Measurements from ENCODE around the gene KNG1. TPM values are rescaled to one million over a fixed set of nuclear protein-coding genes. Genes with fewer than 3 reads are reported as not detected.
"Not testable (repeated sequence)": the region's sequence is repeated elsewhere in the genome, so short reads cannot be mapped to it uniquely, and the experiment has no call there.

The KNG1 gene
- total and polyA plus RNA-seq, 5 donors from 2014 or later = not detected

GRCh38 chr3:186696522-186696921 lies 20.6 kb upstream of the KNG1 start:
- no peak overlapping the region for H3K4me3 Mint-ChIP-seq
- ATAC-seq (ENCODE audit: low read depth in 2 of 2) (no peak), DNase-seq (no peak)
- Histone ChIP-seq H3K9me3 (ENCODE audit: control insufficient read depth in 2 of 2, low read length in 2 of 2) (no peaks in the 10 kb centered on the region), H3K36me3 (ENCODE audit: control insufficient read depth, insufficient read depth, low read length) (no peaks in the 10 kb centered on the region), H3K27ac (ENCODE audit: insufficient read depth, low read length, poor library complexity, severe bottlenecking) (no peak overlapping the region), H3K27me3 (ENCODE audit: control insufficient read depth, insufficient read depth, low read length) (peaks cover 11% of the 10 kb centered on the region), H3K4me3 (ENCODE audit: low read depth, low read length) (no peak overlapping the region), H3K4me1 (ENCODE audit: control insufficient read depth, insufficient read depth, low read length, poor library complexity, severe bottlenecking) (no peaks in the 10 kb centered on the region)
- no peaks in the 10 kb centered on the region for H3K36me3 Mint-ChIP-seq
- H3K9me3 Mint-ChIP-seq = no peaks in the 10 kb centered on the region
- H3K4me1 Mint-ChIP-seq = no peaks in the 10 kb centered on the region
- peaks cover 28% of the 10 kb centered on the region for H3K27me3 Mint-ChIP-seq
- no peak overlapping the region for H3K27ac Mint-ChIP-seq

DNA sequence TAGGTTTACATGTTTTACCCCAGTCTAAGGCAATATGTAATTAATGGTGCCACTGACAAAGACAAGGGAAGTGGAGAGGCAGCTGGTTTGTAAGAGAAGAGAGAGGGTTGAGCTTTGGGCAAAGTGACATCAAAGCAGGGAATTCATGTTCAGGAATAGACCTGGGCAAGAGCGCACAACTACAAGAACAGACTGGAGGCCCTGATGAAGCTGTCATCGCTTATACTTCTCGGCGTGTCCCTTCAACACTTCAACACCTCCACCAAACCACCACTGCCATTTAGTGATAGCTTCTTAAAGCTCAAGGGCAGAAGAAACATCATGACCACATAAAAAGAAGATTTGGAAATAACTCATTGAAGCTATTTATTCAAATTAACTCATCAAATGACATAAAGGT lies 19.6 kb upstream of the KNG1 start:
- H3K4me1 ChIP-seq (ENCODE audit: control insufficient read depth, insufficient read depth, low read length, poor library complexity, severe bottlenecking) = no peaks in the 10 kb centered on the region
- no peaks in the 10 kb centered on the region for H3K4me1 Mint-ChIP-seq
- H3K4me3 ChIP-seq (ENCODE audit: low read depth, low read length) = no peak overlapping the region
- ATAC-seq (ENCODE audit: low read depth in 2 of 2) (no peak), DNase-seq (no peak)
- no peaks in the 10 kb centered on the region for H3K36me3 ChIP-seq (ENCODE audit: control insufficient read depth, insufficient read depth, low read length)
- H3K27me3 ChIP-seq (ENCODE audit: control insufficient read depth, insufficient read depth, low read length) = peaks cover 11% of the 10 kb centered on the region
- H3K27me3 Mint-ChIP-seq = peaks cover 34% of the 10 kb centered on the region
- H3K4me3 Mint-ChIP-seq = no peak overlapping the region
- H3K27ac Mint-ChIP-seq = no peak overlapping the region
- no peaks in the 10 kb centered on the region for H3K9me3 ChIP-seq (ENCODE audit: control insufficient read depth in 2 of 2, low read length in 2 of 2)
- no peaks in the 10 kb centered on the region for H3K9me3 Mint-ChIP-seq
- H3K27ac ChIP-seq (ENCODE audit: insufficient read depth, low read length, poor library complexity, severe bottlenecking) = no peak overlapping the region
- H3K36me3 Mint-ChIP-seq = no peaks in the 10 kb centered on the region

DNA sequence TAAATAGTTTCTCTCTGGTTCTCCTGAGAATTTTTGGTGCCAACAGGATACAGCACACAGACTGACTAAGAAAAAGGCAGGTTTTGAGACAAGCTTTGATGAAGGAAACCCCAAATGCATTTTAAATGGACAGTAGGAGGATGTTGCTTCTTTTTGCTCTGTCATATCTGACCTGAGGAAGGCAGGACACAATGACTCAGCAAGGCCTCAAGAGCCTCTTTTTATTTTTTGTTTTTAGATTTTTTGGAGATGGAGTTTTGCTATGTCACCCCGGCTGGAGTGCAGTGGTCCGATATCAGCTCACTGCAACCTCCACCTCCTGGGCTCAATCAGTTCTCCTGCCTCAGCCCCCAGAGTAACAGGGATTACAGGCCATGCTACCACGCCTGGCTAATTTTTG lies 16.9 kb upstream of the KNG1 start:
- Mint-ChIP-seq H3K27ac (no peak overlapping the region), H3K36me3 (no peaks in the 10 kb centered on the region), H3K4me1 (no peaks in the 10 kb centered on the region), H3K27me3 (peaks cover 43% of the 10 kb centered on the region), H3K9me3 (no peaks in the 10 kb centered on the region), H3K4me3 (no peak overlapping the region)
- Histone ChIP-seq H3K9me3 (ENCODE audit: control insufficient read depth in 2 of 2, low read length in 2 of 2) (no peaks in the 10 kb centered on the region), H3K4me3 (ENCODE audit: low read depth, low read length) (no peak overlapping the region), H3K27me3 (ENCODE audit: control insufficient read depth, insufficient read depth, low read length) (peaks cover 12% of the 10 kb centered on the region), H3K27ac (ENCODE audit: insufficient read depth, low read length, poor library complexity, severe bottlenecking) (no peak overlapping the region), H3K36me3 (ENCODE audit: control insufficient read depth, insufficient read depth, low read length) (no peaks in the 10 kb centered on the region), H3K4me1 (ENCODE audit: control insufficient read depth, insufficient read depth, low read length, poor library complexity, severe bottlenecking) (no peaks in the 10 kb centered on the region)
- DNase-seq = no peak
- ATAC-seq (ENCODE audit: low read depth in 2 of 2) = no peak

GRCh38 chr3:186702451-186702850 lies 14.7 kb upstream of the KNG1 start:
- not testable (repeated sequence) for H3K4me1 ChIP-seq (ENCODE audit: control insufficient read depth, insufficient read depth, low read length, poor library complexity, severe bottlenecking); H3K36me3 Mint-ChIP-seq; H3K27ac Mint-ChIP-seq; H3K27ac ChIP-seq (ENCODE audit: insufficient read depth, low read length, poor library complexity, severe bottlenecking); ATAC-seq (ENCODE audit: low read depth in 2 of 2); H3K4me3 ChIP-seq (ENCODE audit: low read depth, low read length); H3K36me3 ChIP-seq (ENCODE audit: control insufficient read depth, insufficient read depth, low read length); H3K4me3 Mint-ChIP-seq; H3K9me3 ChIP-seq (ENCODE audit: control insufficient read depth in 2 of 2, low read length in 2 of 2); H3K9me3 Mint-ChIP-seq; DNase-seq
- H3K27me3 ChIP-seq (ENCODE audit: control insufficient read depth, insufficient read depth, low read length) = peaks cover 12% of the 10 kb centered on the region
- Mint-ChIP-seq H3K27me3 (peaks cover 56% of the 10 kb centered on the region), H3K4me1 (peaks cover 0 to 11% (median 0%) of the 10 kb centered on the region in 4 donors)

GRCh38 chr3:186705882-186706780 lies 11.0 kb upstream of the KNG1 start:
- ATAC-seq (ENCODE audit: low read depth in 2 of 2) (no peak), DNase-seq (peak in 1 of 3 donors; percentile 71)
- H3K27ac Mint-ChIP-seq = no peak overlapping the region
- H3K27ac ChIP-seq (ENCODE audit: insufficient read depth, low read length, poor library complexity, severe bottlenecking) = no peak overlapping the region
- no peaks in the 10 kb centered on the region for H3K36me3 ChIP-seq (ENCODE audit: control insufficient read depth, insufficient read depth, low read length)
- no peak overlapping the region for H3K4me3 ChIP-seq (ENCODE audit: low read depth, low read length)
- no peaks in the 10 kb centered on the region for H3K36me3 Mint-ChIP-seq
- H3K27me3 Mint-ChIP-seq = peaks cover 61% of the 10 kb centered on the region
- peaks cover 0 to 11% (median 0%) of the 10 kb centered on the region in 4 donors for H3K4me1 Mint-ChIP-seq
- peaks cover 5% of the 10 kb centered on the region for H3K4me1 ChIP-seq (ENCODE audit: control insufficient read depth, insufficient read depth, low read length, poor library complexity, severe bottlenecking)
- no peaks in the 10 kb centered on the region for H3K9me3 ChIP-seq (ENCODE audit: control insufficient read depth in 2 of 2, low read length in 2 of 2)
- H3K9me3 Mint-ChIP-seq = peaks cover 0 to 3% (median 0%) of the 10 kb centered on the region in 7 donors
- H3K4me3 Mint-ChIP-seq = no peak overlapping the region
- peaks cover 16% of the 10 kb centered on the region for H3K27me3 ChIP-seq (ENCODE audit: control insufficient read depth, insufficient read depth, low read length)

GRCh38 chr3:186708983-186709679 lies 8.0 kb upstream of the KNG1 start:
- no peaks in the 10 kb centered on the region for H3K36me3 Mint-ChIP-seq
- H3K4me1 Mint-ChIP-seq = peaks cover 0 to 11% (median 0%) of the 10 kb centered on the region in 4 donors
- DNase-seq = no peak
- no peaks in the 10 kb centered on the region for H3K9me3 ChIP-seq (ENCODE audit: control insufficient read depth in 2 of 2, low read length in 2 of 2)
- peaks cover 14% of the 10 kb centered on the region for H3K27me3 ChIP-seq (ENCODE audit: control insufficient read depth, insufficient read depth, low read length)
- H3K4me1 ChIP-seq (ENCODE audit: control insufficient read depth, insufficient read depth, low read length, poor library complexity, severe bottlenecking) = peaks cover 5% of the 10 kb centered on the region
- no peak for ATAC-seq (ENCODE audit: low read depth in 2 of 2)
- peaks cover 0 to 3% (median 0%) of the 10 kb centered on the region in 7 donors for H3K9me3 Mint-ChIP-seq
- peaks cover 48% of the 10 kb centered on the region for H3K27me3 Mint-ChIP-seq
- no peak overlapping the region for H3K27ac ChIP-seq (ENCODE audit: insufficient read depth, low read length, poor library complexity, severe bottlenecking)
- H3K27ac Mint-ChIP-seq = no peak overlapping the region
- H3K36me3 ChIP-seq (ENCODE audit: control insufficient read depth, insufficient read depth, low read length) = no peaks in the 10 kb centered on the region
- no peak overlapping the region for H3K4me3 Mint-ChIP-seq
- H3K4me3 ChIP-seq (ENCODE audit: low read depth, low read length) = no peak overlapping the region

- peaks cover 11% of the 10 kb centered on the region for H3K27me3 ChIP-seq (ENCODE audit: control insufficient read depth, insufficient read depth, low read length)
- Mint-ChIP-seq H3K4me3 (peak overlapping the region in 1 of 4 donors; percentile 4), H3K27me3 (peaks cover 48% of the 10 kb centered on the region), H3K4me1 (peaks cover 0 to 10% (median 0%) of the 10 kb centered on the region in 4 donors)
- H3K36me3 Mint-ChIP-seq; H3K36me3 ChIP-seq (ENCODE audit: control insufficient read depth, insufficient read depth, low read length); H3K27ac ChIP-seq (ENCODE audit: insufficient read depth, low read length, poor library complexity, severe bottlenecking); H3K9me3 ChIP-seq (ENCODE audit: control insufficient read depth in 2 of 2, low read length in 2 of 2); H3K9me3 Mint-ChIP-seq; H3K27ac Mint-ChIP-seq; ATAC-seq (ENCODE audit: low read depth in 2 of 2); H3K4me1 ChIP-seq (ENCODE audit: control insufficient read depth, insufficient read depth, low read length, poor library complexity, severe bottlenecking); DNase-seq; H3K4me3 ChIP-seq (ENCODE audit: low read depth, low read length): not testable (repeated sequence)
Observed at GRCh38 chr3:186710694-186711093, 6.5 kb upstream of the KNG1 start.

Measured in CD4-positive, CD25-positive, alpha-beta regulatory T cell (primary cell).